HepG2 (cell line): ENCODE measurements around the gene DAPL1. TPM values are rescaled to one million over a fixed set of nuclear protein-coding genes. Genes with fewer than 3 reads are reported as not detected.

Experiments used
- ATAC-seq: fragments of 200-7000 bp; cut with Tn5 transposase; 3 replicates; pipeline ENCODE4 v1.9.1; 2020; ENCODE audit warnings: mild to moderate bottlenecking, moderate library complexity
- BruUV-seq: library from RNA; stranded (reverse); fragments of 400-500 nt; replicated peaks from 2 replicates; lab custom pipeline; 2021; lab: Mats Ljungman, UMichigan
- CTCF ChIA-PET: fragments of 300-600 bp; formaldehyde crosslinking; extraction: SDS; loops from one replicate; lab custom pipeline; 2021; ENCODE audit warnings: low total read pairs, inconsistent platforms, low intra/inter-chr PET ratio; lab: Yijun Ruan, JAX
- POLR2A ChIA-PET: fragments of 350-600 bp; sonication (Branson Sonifier 250); formaldehyde crosslinking; loops from one replicate; lab custom pipeline; 2020; ENCODE audit warnings: antibody characterized with exemption, inconsistent platforms; lab: Yijun Ruan, JAX
- DNase-seq: peaks from one replicate; pipeline ENCODE4 v3.0.0-alpha.2; 2015; ENCODE audit warnings: low spot score
- FAIRE-seq: peaks from 3 replicates; lab custom pipeline; 2011; peaks lifted over from hg19 to GRCh38; lab: Jason Lieb, UNC
- H2AFZ ChIP-seq: one replicate; pipeline ENCODE4 v1.6.1; 2011; ENCODE audit warnings: low read length, inconsistent platforms
- H3K27ac ChIP-seq: fragments of 300-600 bp; 3 replicates; pipeline ENCODE4 v1.8.0; 2011; ENCODE audit warnings: mixed run types, mild to moderate bottlenecking, mixed read lengths, low read length, inconsistent platforms; ENCODE audit not compliant: insufficient read depth; ENCODE audit errors: extremely low read length
- H3K27me3 ChIP-seq, 2 experiments: fragments of 200-600 bp in 1 of 2; 2 replicates in 1 of 2; 3 replicates in 1 of 2; pipeline versions ENCODE4 v1.6.0 to v1.8.0; 2011; ENCODE audit warnings: low read length in 2 of 2, mild to moderate bottlenecking in 2 of 2, moderate library complexity in 2 of 2, inconsistent platforms in 1 of 2; ENCODE audit not compliant: insufficient read depth in 2 of 2, control insufficient read depth in 1 of 2
- H3K36me3 ChIP-seq, 2 experiments: fragments of 200-600 bp in 1 of 2; replicated peaks in 1 of 2; 2 replicates in 1 of 2; 3 replicates in 1 of 2; pipeline versions ENCODE4 v1.5.1 to v1.8.0; 2011; ENCODE audit warnings: low read length in 2 of 2, inconsistent platforms in 1 of 2; ENCODE audit not compliant: insufficient read depth in 2 of 2, control insufficient read depth in 1 of 2
- H3K4me1 ChIP-seq: 2 replicates; pipeline ENCODE4 v1.5.1; 2012; ENCODE audit warnings: low read length, inconsistent platforms; ENCODE audit not compliant: insufficient read depth
- H3K4me2 ChIP-seq: 2 replicates; pipeline ENCODE4 v1.6.0; 2011; ENCODE audit warnings: low read depth, low read length, inconsistent platforms
- H3K4me3 ChIP-seq, 3 experiments: fragments of 200-600 bp in 1 of 3; sonication (generic), shearing (Covaris generic) in 1 of 3; replicated peaks in 1 of 3; 2 replicates each; pipeline ENCODE4 v1.5.1; 2011 to 2016; ENCODE audit warnings: low read length in 3 of 3, inconsistent platforms in 2 of 3, low read depth in 2 of 3, mild to moderate bottlenecking in 2 of 3, control low read depth in 1 of 3, mixed read lengths in 1 of 3; ENCODE audit not compliant: insufficient read depth in 1 of 3
- H3K79me2 ChIP-seq: one replicate; pipeline ENCODE4 v1.6.1; 2011; ENCODE audit warnings: low read length, inconsistent platforms; ENCODE audit not compliant: insufficient read depth
- H3K9ac ChIP-seq: 2 replicates; pipeline ENCODE4 v1.6.0; 2011; ENCODE audit warnings: mild to moderate bottlenecking, low read depth, low read length, inconsistent platforms; ENCODE audit not compliant: insufficient read depth
- H3K9me3 ChIP-seq: 2 replicates; pipeline ENCODE4 v1.5.1; 2012; ENCODE audit warnings: mild to moderate bottlenecking, low read length
- H4K20me1 ChIP-seq: 2 replicates; pipeline ENCODE4 v1.6.0; 2011; ENCODE audit warnings: inconsistent platforms, mild to moderate bottlenecking, low read length, moderate library complexity; ENCODE audit not compliant: insufficient read depth
- BCL6 ChIP-seq: IDR thresholded peaks from 2 replicates; pipeline ENCODE4 v1.6.1; 2016; ENCODE audit warnings: missing genetic modification reagents, missing compliant biosample characterization
- ETV6 ChIP-seq: sonication (generic); formaldehyde crosslinking; conservative IDR thresholded peaks from 2 replicates; pipeline ENCODE4 v1.4.0; 2020; ENCODE audit warnings: missing genetic modification reagents
- KLF6 ChIP-seq: IDR thresholded peaks from 2 replicates; pipeline ENCODE4 v1.8.0; 2016; ENCODE audit warnings: missing biosample characterization, missing genetic modification reagents
- ZNF362 ChIP-seq: sonication (generic); formaldehyde crosslinking; IDR thresholded peaks from 2 replicates; pipeline ENCODE4 v1.4.0; 2020; ENCODE audit warnings: missing genetic modification reagents, mild to moderate bottlenecking, borderline replicate concordance
- ZNF816 ChIP-seq: sonication (generic); formaldehyde crosslinking; IDR thresholded peaks from 2 replicates; pipeline ENCODE4 v1.8.0; 2022; ENCODE audit warnings: missing genetic modification reagents, mild to moderate bottlenecking, borderline replicate concordance
- WGBS: methylation state at CpG from one replicate; pipeline ENCODE4 v1.1.6; 2017; ENCODE audit warnings: low lambda C conversion rate; 5-methylcytosine and 5-hydroxymethylcytosine counted together
- in situ Hi-C: cut with HindIII; loops from 2 replicates; pipeline ENCODE4 v1.10.0; 2017; ENCODE audit warnings: low pct_unique_long_range_greater_than_20kb; ENCODE audit not compliant: extremely low pct_ligation_motif_present
- intact Hi-C: fragments of 100-400 bp; cut with micrococcal nuclease; formaldehyde crosslinking; loops from one replicate; pipeline ENCODE4 v1.10.0; 2022; ENCODE audit not compliant: unreplicated experiment
- polyA plus RNA-seq, 8 experiments: library from polyadenylated mRNA; depleted of rRNA in 3 of 8; stranded (reverse) in 7 of 8; unstranded in 1 of 8; fragments of >200 nt; fragmentation: Illumina TruSeq in 4 of 8; extraction: Trizol in 4 of 8; gene quantifications; 2 replicates each; pipeline versions ENCODE4 v1.2.1 to v1.2.3, GENCODE V29; 2011 to 2016; ENCODE audit warnings: low read depth in 4 of 8, missing spikeins in 1 of 8, mixed read lengths in 1 of 8; ENCODE audit not compliant: insufficient read depth in 1 of 8
- total RNA-seq, 5 experiments: library from RNA; depleted of rRNA; stranded (reverse); fragments of >200 nt; fragmentation: Illumina TruSeq; extraction: Trizol; gene quantifications; 2 replicates each; pipeline ENCODE4 v1.2.3, GENCODE V29; 2016; ENCODE audit warnings: low read depth in 1 of 5

The DAPL1 gene
- total and polyA plus RNA-seq, 2 of the 13 experiments (the other 11 are each of a cell fraction or from before 2014, with no cell fraction given) = not detected

- TF ChIP-seq BCL6 (CRISPR knock-in tag) (0 out of 2 replicates have a peak, but pooled peaks have one; percentile 8), KLF6 (CRISPR knock-in tag) (no peak)
- Histone ChIP-seq H3K27me3 (no peaks in the 10 kb centered on the region), H3K79me2 (no peaks in the 10 kb centered on the region), H4K20me1 (no peaks in the 10 kb centered on the region), H3K36me3 (no peaks in the 10 kb centered on the region), H3K4me1 (no peaks in the 10 kb centered on the region), H3K27ac (no peak overlapping the region), H3K9ac (no peak overlapping the region), H3K4me3 (no peak overlapping the region), H2AFZ (no peak overlapping the region), H3K9me3 (no peaks in the 10 kb centered on the region), H3K4me2 (no peak overlapping the region)
- FAIRE-seq (no peak), ATAC-seq (no peak), DNase-seq (no peak)
- POLR2A ChIA-PET = no interaction called here
- BruUV-seq = no TSS peak
- 23% methylated on average over 4 of the region's 4 CpGs for WGBS
- CTCF ChIA-PET = no interaction called here
- in situ Hi-C loops (no loop called here), intact Hi-C loops (no loop called here)
These were observed 33.5 kb downstream of the DAPL1 start for GRCh38 chr2:158828378-158829164.

- WGBS = 71% methylated on average over 4 of the region's 4 CpGs
These were observed 34.0 kb downstream of the DAPL1 start for GRCh38 chr2:158829167-158829566.

More at GRCh38 chr2:158829167-158829566, 34.0 kb downstream of the DAPL1 start:
- H3K27ac ChIP-seq = no peak overlapping the region
- no peak overlapping the region for H3K4me2 ChIP-seq
- no peak for DNase-seq
- ATAC-seq = no peak
- H3K27me3 ChIP-seq = no peaks in the 10 kb centered on the region
- in situ Hi-C loops (no loop called here), intact Hi-C loops (no loop called here)
- H3K9ac ChIP-seq = no peak overlapping the region
- no peaks in the 10 kb centered on the region for H3K9me3 ChIP-seq
- H2AFZ ChIP-seq = no peak overlapping the region
- no TSS peak for BruUV-seq
- H4K20me1 ChIP-seq = no peaks in the 10 kb centered on the region
- no peaks in the 10 kb centered on the region for H3K36me3 ChIP-seq
- H3K4me1 ChIP-seq = no peaks in the 10 kb centered on the region
- CTCF ChIA-PET = no interaction called here
- no peak overlapping the region for H3K4me3 ChIP-seq
- no peak for FAIRE-seq
- no peak for TF ChIP-seq ZNF816 (CRISPR knock-in tag)
- no peak for TF ChIP-seq ZNF362
- no peak for TF ChIP-seq ETV6 (CRISPR knock-in tag)
- TF ChIP-seq, all 625 proteins: peak for 0
- no peaks in the 10 kb centered on the region for H3K79me2 ChIP-seq
- POLR2A ChIA-PET = no interaction called here
